Right cardiac atrium (tissue), 5 donors: ENCODE results near the gene ELFN2. TPM values are rescaled to one million over a fixed set of nuclear protein-coding genes. Genes with fewer than 3 reads are reported as not detected.

ENCODE experiments used
- ATAC-seq, 2 donors: fragments of 200-7000 bp; cut with Tn5 transposase; one replicate each; pipeline versions ENCODE4 v1.8.0 to v1.9.1; 2020; ENCODE audit warnings: moderate library complexity in 2 of 2, mild to moderate bottlenecking in 1 of 2
- DNase-seq, 3 donors: peaks; one replicate each; pipeline ENCODE4 v3.0.0-alpha.2; 2020
- H3K27ac ChIP-seq: one replicate; pipeline ENCODE4 v1.5.1; 2013; ENCODE audit warnings: mild to moderate bottlenecking, low read length, control low read depth, moderate library complexity
- H3K27me3 ChIP-seq: one replicate; pipeline ENCODE4 v1.6.1; 2013; ENCODE audit not compliant: control insufficient read depth, insufficient read depth
- H3K4me1 ChIP-seq: one replicate; pipeline ENCODE4 v1.6.1; 2013; ENCODE audit warnings: low read length; ENCODE audit not compliant: control insufficient read depth, insufficient read depth
- H3K4me3 ChIP-seq: one replicate; pipeline ENCODE4 v1.5.1; 2013; ENCODE audit warnings: low read length, control low read depth
- H3K9me3 ChIP-seq: one replicate; pipeline ENCODE4 v1.6.1; 2013; ENCODE audit warnings: low read length; ENCODE audit not compliant: control insufficient read depth
- whole genome bisulfite sequencing: extraction: QIAGEN DNeasy Blood & Tissue Kit; methylation state at CpG from one replicate; pipeline ENCODE4 v1.1.7; 2013; 5-methylcytosine and 5-hydroxymethylcytosine counted together
- intact Hi-C, 4 donors: fragments of 100-400 bp; cut with DNase I; formaldehyde crosslinking; loops; one replicate each; pipeline versions ENCODE4 v1.11.0 to v1.14.0; 2022 to 2023
- polyA plus RNA-seq: library from polyadenylated mRNA; stranded (reverse); fragments of 200-250 nt; gene quantifications from one replicate; pipeline ENCODE4 v1.2.3, GENCODE V29; 2013
- total RNA-seq, 4 donors: library from RNA; stranded (reverse); fragmentation: NEBNext Ultra II Directional; extraction: Animal tissue kit (Norgen Biotek cat#: 25700); gene quantifications; one replicate each; pipeline ENCODE4 v1.2.1, GENCODE V29; 2021
- donor health status: healthy with polysubstance abuse.
- donor health status: DM: no; HTN: yes; CAD: no.
- donor health status: DM: no; HTN: no; CAD: no.
- donor health status: DM: no; HTN: yes; CAD: no; lungs with severe emphysema.
- donor health status: DM: yes; HTN: yes; CAD: no.

Gene ELFN2
- total and polyA plus RNA-seq, 5 donors: 0.03 to 0.06 (median 0.05) TPM; not detected in 2

DNA sequence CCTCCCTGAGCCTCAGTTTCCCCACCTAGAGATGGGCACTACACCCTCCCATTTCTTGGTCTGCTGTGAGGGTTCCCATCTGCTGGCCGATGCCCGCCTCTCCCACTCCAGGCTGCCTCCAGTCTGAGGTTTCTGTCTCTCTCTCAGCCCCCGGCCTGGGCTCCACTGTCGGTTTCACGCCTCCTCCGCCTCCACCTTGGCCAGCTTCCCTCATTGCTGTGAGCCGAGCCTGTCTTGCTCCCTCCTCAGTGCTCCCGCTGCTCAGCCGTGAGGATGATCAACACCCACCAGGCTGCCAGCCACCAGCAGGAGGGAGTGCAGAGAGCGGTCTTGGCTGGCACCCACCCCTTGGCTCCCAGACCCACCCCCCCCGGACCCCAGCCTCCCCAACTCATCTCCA, 83.9 kb downstream of the ELFN2 start:
- DNase-seq (no peak), ATAC-seq (no peak)
- WGBS: 39% methylated on average over 11 of the region's 11 CpGs

GRCh38 chr22:37342065-37342464, 85.2 kb downstream of the ELFN2 start:
- WGBS: 71% methylated on average over 6 of the region's 6 CpGs
- ATAC-seq (no peak), DNase-seq (no peak)
- Histone ChIP-seq H3K9me3 (no peaks in the 10 kb centered on the region), H3K27ac (no peak overlapping the region), H3K4me1 (peaks cover 2% of the 10 kb centered on the region), H3K4me3 (no peak overlapping the region), H3K27me3 (no peaks in the 10 kb centered on the region)
- intact Hi-C loops: no loop called here

More for the DNA sequence above, 83.9 kb downstream of the ELFN2 start:
- Histone ChIP-seq H3K9me3 (no peaks in the 10 kb centered on the region), H3K27ac (no peak overlapping the region), H3K4me1 (peaks cover 2% of the 10 kb centered on the region), H3K4me3 (no peak overlapping the region), H3K27me3 (no peaks in the 10 kb centered on the region)
- intact Hi-C loops: no loop called here

- DNase-seq: no peak
- intact Hi-C loops: no loop called here
- no peaks in the 10 kb centered on the region for H3K27me3 ChIP-seq
Measured at GRCh38 chr22:37340331-37341262, 86.7 kb downstream of the ELFN2 start.

GRCh38 chr22:37338539-37339246, 88.6 kb downstream of the ELFN2 start:
- 91% methylated on average over 10 of the region's 10 CpGs for WGBS
- no peak for ATAC-seq
- Histone ChIP-seq H3K27me3 (no peaks in the 10 kb centered on the region), H3K27ac (no peak overlapping the region), H3K9me3 (no peaks in the 10 kb centered on the region), H3K4me1 (no peaks in the 10 kb centered on the region), H3K4me3 (no peak overlapping the region)
- intact Hi-C loops: no loop called here
- no peak for DNase-seq

More at GRCh38 chr22:37340331-37341262, 86.7 kb downstream of the ELFN2 start:
- Histone ChIP-seq H3K9me3 (no peaks in the 10 kb centered on the region), H3K27ac (no peak overlapping the region), H3K4me3 (no peak overlapping the region), H3K4me1 (peaks cover under 1% of the 10 kb centered on the region)
- ATAC-seq: no peak
- WGBS: 42% methylated on average over 24 of the region's 24 CpGs

GRCh38 chr22:37337204-37337943, 89.9 kb downstream of the ELFN2 start:
- Histone ChIP-seq H3K27ac (no peak overlapping the region), H3K4me3 (no peak overlapping the region), H3K4me1 (no peaks in the 10 kb centered on the region), H3K9me3 (no peaks in the 10 kb centered on the region), H3K27me3 (no peaks in the 10 kb centered on the region)
- DNase-seq: no peak
- no peak for ATAC-seq
- 72% methylated on average over 8 of the region's 8 CpGs for WGBS
- intact Hi-C loops: no loop called here

DNA sequence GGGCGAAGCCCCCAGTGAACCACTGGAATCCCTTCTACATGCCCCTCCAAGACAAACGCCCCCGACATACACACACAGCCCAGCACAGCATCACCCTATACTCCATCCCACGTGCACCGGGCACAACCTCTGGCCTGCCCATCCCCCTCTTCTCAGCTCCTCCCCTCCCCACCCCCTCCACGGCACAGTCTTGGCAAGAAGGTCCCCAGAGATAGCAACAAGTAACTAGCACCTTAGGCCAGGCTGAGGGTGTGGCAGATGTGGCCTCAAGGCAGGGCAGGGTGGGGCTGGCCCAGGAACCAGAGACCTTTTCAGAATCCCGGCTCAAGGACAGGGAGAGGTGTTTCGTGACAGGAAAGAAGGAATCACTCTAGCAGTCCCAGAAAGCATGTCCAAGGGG, 90.7 kb downstream of the ELFN2 start:
- Histone ChIP-seq H3K4me1 (no peaks in the 10 kb centered on the region), H3K27me3 (no peaks in the 10 kb centered on the region), H3K4me3 (no peak overlapping the region), H3K9me3 (no peaks in the 10 kb centered on the region), H3K27ac (no peak overlapping the region)
- intact Hi-C loops: no loop called here
- ATAC-seq (no peak), DNase-seq (no peak)
- WGBS: 66% methylated on average over 8 of the region's 8 CpGs

DNA sequence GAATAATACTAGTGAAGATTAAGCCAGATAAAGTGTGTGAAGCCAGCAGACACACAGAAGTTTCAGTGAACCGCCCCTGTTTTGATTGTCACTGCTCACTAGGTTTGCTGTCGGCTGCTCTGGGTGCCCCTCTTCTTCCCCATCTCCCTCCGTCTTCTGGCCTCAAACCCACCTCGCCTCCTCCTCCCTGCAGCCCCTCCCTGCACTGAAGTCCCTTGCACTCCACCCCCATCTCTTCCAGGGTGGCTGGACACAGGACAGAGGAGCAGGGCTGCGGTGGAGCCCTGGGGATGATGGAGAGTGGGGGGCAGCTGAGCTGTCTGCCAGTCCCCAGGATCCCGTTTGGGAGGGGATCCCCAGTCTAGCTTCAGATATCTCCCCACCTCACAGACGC, 91.5 kb downstream of the ELFN2 start:
- no peaks in the 10 kb centered on the region for H3K4me1 ChIP-seq
- H3K27me3 ChIP-seq: no peaks in the 10 kb centered on the region
- intact Hi-C loops: no loop called here
- WGBS: 20% methylated on average over 7 of the region's 7 CpGs
- H3K27ac ChIP-seq: no peak overlapping the region
- DNase-seq: no peak
- no peak overlapping the region for H3K4me3 ChIP-seq
- H3K9me3 ChIP-seq: no peaks in the 10 kb centered on the region
- ATAC-seq: no peak

DNA sequence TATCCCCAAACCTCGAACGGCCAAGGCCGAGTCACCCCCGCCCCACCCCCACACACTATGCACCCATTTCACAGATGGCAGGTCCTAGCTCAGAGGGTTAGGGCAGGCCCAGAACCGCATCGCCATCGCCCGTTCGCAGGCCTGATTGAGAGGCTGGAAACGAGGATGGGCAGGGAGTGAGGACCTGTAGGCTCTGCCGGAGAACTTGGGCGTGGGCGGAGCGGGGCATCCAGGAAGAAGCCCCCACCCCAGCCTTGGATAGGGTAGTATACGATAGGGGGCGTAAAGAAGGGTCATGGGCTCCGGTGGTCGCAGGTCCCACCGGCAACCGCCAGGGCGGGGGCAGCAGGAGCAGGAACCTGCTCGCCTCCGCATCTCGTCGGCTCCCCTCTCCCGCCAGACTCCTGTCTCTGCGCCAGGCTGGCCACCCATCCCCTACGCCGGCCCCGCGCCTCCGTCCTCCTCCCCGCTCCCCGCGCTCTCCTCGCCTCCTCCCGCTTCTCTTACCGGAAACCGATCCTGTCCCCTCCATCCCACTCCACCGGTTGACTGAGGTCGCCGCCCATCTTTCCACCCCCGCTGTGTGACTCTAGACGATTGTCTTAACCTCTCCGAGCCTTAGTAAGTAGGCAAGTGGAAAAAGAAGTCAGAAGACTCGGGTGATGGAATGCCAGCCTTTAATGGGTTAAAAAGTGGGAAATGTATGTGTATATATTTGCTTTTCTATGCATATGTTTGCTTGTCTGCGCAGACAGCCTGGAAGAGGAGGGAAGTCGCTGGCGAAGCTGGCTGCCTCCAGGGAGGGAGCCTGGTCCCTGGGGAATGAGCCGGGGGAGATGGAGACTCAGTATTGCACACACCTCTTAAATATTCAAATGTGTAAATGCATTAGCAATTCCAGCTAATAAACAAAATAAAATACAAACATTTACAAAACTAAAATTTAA, 92.1 kb downstream of the ELFN2 start:
- no peak overlapping the region for H3K4me3 ChIP-seq
- DNase-seq: no peak
- no peak for ATAC-seq
- intact Hi-C loops: no loop called here
- H3K4me1 ChIP-seq: no peaks in the 10 kb centered on the region
- no peaks in the 10 kb centered on the region for H3K9me3 ChIP-seq
- 3% methylated on average over 50 of the region's 50 CpGs for WGBS
- no peaks in the 10 kb centered on the region for H3K27me3 ChIP-seq
- H3K27ac ChIP-seq: no peak overlapping the region

DNA sequence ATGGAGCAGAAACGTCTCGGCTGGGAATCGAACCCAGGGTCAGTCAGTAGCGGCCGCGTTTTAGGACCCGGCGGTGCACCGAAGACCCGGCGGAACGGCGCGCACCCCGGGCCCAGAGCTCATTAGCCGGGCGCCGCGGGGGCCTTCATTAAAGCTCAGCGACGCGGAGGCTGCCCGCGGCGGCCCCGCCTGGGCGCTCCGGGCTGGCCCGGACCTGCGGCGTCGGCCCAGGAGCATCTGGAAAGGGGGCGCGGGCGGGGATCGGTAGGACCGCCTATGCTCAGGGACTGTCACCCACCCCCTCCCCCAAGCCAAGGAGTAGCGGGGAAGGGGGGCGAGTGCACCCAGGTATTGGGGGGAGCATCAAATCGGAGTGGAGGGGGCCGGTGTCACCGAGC, 92.8 kb downstream of the ELFN2 start:
- intact Hi-C loops: no loop called here

GRCh38 chr22:37333724-37334460, 93.4 kb downstream of the ELFN2 start:
- Histone ChIP-seq H3K27me3 (no peaks in the 10 kb centered on the region), H3K9me3 (no peaks in the 10 kb centered on the region), H3K4me1 (no peaks in the 10 kb centered on the region), H3K27ac (no peak overlapping the region), H3K4me3 (no peak overlapping the region)
- WGBS: 33% methylated on average over 11 of the region's 11 CpGs
- DNase-seq (no peak), ATAC-seq (no peak)
- intact Hi-C loops: no loop called here

More for the DNA sequence above, 92.8 kb downstream of the ELFN2 start:
- WGBS: 3% methylated on average over 42 of the region's 42 CpGs
- ATAC-seq: no peak
- no peak overlapping the region for H3K4me3 ChIP-seq
- DNase-seq: no peak
- no peaks in the 10 kb centered on the region for H3K9me3 ChIP-seq
- H3K4me1 ChIP-seq: no peaks in the 10 kb centered on the region
- no peak overlapping the region for H3K27ac ChIP-seq
- no peaks in the 10 kb centered on the region for H3K27me3 ChIP-seq
